Stimulated activated CD8-positive, alpha-beta memory T cell treated with anti-CD3 and anti-CD28 coated beads, Interleukin-15, amount 100 ng/mL, for 4 hours (primary cell): ENCODE data around the gene ANKRD34A.

Experiments used
- DNase-seq, 2 donors: peaks; one replicate each; pipeline ENCODE4 v3.0.0-alpha.2; 2020; ENCODE audit warnings: low read depth in 2 of 2

The ANKRD34A gene

GRCh38 chr1:145990249-145990855 lies 26.0 kb upstream of the ANKRD34A start:
- DNase-seq, result no peak

- DNase-seq, result no peak
Measured at GRCh38 chr1:145988773-145989172, 24.4 kb upstream of the ANKRD34A start.

GRCh38 chr1:145987926-145988325 lies 23.6 kb upstream of the ANKRD34A start:
- DNase-seq, result no peak

GRCh38 chr1:145986551-145986950 lies 22.2 kb upstream of the ANKRD34A start:
- DNase-seq, result no peak

GRCh38 chr1:145985502-145986439 lies 21.4 kb upstream of the ANKRD34A start:
- DNase-seq, result no peak

GRCh38 chr1:145985129-145985501 lies 20.7 kb upstream of the ANKRD34A start:
- no peak for DNase-seq

- no peak for DNase-seq
Measured at GRCh38 chr1:145983960-145984830, 19.8 kb upstream of the ANKRD34A start.

GRCh38 chr1:145983206-145983675 lies 18.9 kb upstream of the ANKRD34A start:
- no peak for DNase-seq

GRCh38 chr1:145982010-145982723 lies 17.8 kb upstream of the ANKRD34A start:
- no peak for DNase-seq

- no peak for DNase-seq
Measured at GRCh38 chr1:145980457-145980994, 16.2 kb upstream of the ANKRD34A start.

GRCh38 chr1:145979746-145980456 lies 15.5 kb upstream of the ANKRD34A start:
- no peak for DNase-seq

GRCh38 chr1:145978854-145979745 lies 14.7 kb upstream of the ANKRD34A start:
- DNase-seq, result peak in 1 of 2 donors; percentile 74

- no peak for DNase-seq
Measured at GRCh38 chr1:145978471-145978853, 14.1 kb upstream of the ANKRD34A start.

- peak in 1 of 2 donors; percentile 63 for DNase-seq
Measured at GRCh38 chr1:145977486-145978470, 13.4 kb upstream of the ANKRD34A start.

GRCh38 chr1:145977016-145977415 lies 12.6 kb upstream of the ANKRD34A start:
- DNase-seq, result no peak

GRCh38 chr1:145975216-145975615 lies 10.8 kb upstream of the ANKRD34A start:
- DNase-seq, result no peak

- no peak for DNase-seq
Measured at GRCh38 chr1:145974721-145975120, 10.3 kb upstream of the ANKRD34A start.

GRCh38 chr1:145972580-145972979 lies 8.2 kb upstream of the ANKRD34A start:
- DNase-seq, result no peak
